ENCODE results near the gene PCIF1. TPM values are rescaled to one million over a fixed set of nuclear protein-coding genes. Genes with fewer than 3 reads are reported as not detected.

Gene PCIF1
- total and polyA plus RNA-seq, 7 donors: 24.7 to 46.7 (median 29.7) TPM

DNA sequence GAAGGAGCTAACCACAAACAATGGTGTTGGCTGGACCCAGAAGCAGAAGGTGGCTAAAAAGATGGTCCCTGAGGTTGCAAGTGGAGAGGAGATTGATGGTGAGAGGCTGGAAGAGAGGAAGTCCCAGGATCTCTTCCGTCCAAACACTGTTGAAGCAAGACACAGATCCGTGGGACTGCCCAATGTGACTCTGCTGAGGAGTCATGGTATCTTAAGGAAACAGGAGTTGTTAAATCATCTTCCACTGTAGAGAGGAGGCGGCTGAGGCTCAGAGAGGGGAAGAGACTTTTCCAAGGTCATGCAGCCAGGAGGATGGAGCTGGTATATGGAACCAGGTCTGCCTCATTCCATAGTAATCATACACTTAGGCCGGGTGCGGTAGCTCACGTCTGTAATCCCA lies 41.6 kb downstream of the PCIF1 start:
- Histone ChIP-seq H3K4me3 (no peak overlapping the region), H3K4me1 (no peaks in the 10 kb centered on the region), H3K36me3 (ENCODE audit: insufficient read depth in 1 of 2, low read depth in 1 of 2) (no peaks in the 10 kb centered on the region), H3K27ac (no peak overlapping the region), H3K27me3 (ENCODE audit: insufficient read depth in 3 of 3, low read length in 2 of 3) (no peaks in the 10 kb centered on the region), H3K9me3 (no peaks in the 10 kb centered on the region)
- TF ChIP-seq, protein P1, sequence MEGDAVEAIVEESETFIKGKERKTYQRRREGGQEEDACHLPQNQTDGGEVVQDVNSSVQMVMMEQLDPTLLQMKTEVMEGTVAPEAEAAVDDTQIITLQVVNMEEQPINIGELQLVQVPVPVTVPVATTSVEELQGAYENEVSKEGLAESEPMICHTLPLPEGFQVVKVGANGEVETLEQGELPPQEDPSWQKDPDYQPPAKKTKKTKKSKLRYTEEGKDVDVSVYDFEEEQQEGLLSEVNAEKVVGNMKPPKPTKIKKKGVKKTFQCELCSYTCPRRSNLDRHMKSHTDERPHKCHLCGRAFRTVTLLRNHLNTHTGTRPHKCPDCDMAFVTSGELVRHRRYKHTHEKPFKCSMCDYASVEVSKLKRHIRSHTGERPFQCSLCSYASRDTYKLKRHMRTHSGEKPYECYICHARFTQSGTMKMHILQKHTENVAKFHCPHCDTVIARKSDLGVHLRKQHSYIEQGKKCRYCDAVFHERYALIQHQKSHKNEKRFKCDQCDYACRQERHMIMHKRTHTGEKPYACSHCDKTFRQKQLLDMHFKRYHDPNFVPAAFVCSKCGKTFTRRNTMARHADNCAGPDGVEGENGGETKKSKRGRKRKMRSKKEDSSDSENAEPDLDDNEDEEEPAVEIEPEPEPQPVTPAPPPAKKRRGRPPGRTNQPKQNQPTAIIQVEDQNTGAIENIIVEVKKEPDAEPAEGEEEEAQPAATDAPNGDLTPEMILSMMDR (IDR thresholded peaks at IDR 0.05): no peak
- ATAC-seq (no peak), DNase-seq (no peak)
- intact Hi-C loops (cut with DNase I): loop anchor here in 1 of 2 donors (5.0 kb wide), 1 partner anchor 106 kb away; no protein-coding TSS in a partner anchor
- WGBS, 3 donors: 77 to 78% (median 77%) methylated on average over 6 of the region's 6 CpGs

- TF ChIP-seq, protein P1 (IDR thresholded peaks at IDR 0.05): no peak
- H3K4me3 ChIP-seq: no peak overlapping the region
- H3K4me1 ChIP-seq: no peaks in the 10 kb centered on the region
- WGBS, 3 donors: 87 to 91% (median 90%) methylated on average over 6 of the region's 6 CpGs
- intact Hi-C loops (cut with DNase I): no loop called here
- no peak overlapping the region for H3K27ac ChIP-seq
- DNase-seq: no peak
- H3K9me3 ChIP-seq: no peaks in the 10 kb centered on the region
- no peaks in the 10 kb centered on the region for H3K27me3 ChIP-seq (ENCODE audit: insufficient read depth in 3 of 3, low read length in 2 of 3)
- H3K36me3 ChIP-seq (ENCODE audit: insufficient read depth in 1 of 2, low read depth in 1 of 2): no peaks in the 10 kb centered on the region
- no peak for ATAC-seq
Measured at GRCh38 chr20:45981261-45981660, 46.8 kb downstream of the PCIF1 start.

DNA sequence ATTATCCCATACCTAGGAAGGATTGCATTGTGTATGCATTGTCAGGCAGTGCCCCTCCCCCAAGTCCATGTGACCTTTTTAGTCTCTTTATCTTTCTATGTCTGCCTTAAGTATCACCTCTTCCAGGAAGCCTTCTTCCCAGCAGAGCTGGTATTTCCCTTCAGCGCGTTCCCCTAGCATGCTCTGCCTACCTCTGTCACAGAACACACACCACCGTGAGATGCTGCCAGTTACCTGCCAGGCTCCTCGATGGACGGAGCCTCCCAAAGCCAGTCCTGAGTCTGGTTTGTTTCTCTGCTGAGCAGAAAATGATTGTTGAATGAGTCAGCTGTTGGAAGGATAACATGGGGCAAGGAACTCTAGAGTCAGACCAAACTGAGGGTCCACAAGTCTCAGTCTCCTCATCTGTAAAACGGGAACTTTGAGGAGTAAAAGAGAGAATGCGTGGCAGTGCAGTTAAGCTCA lies 48.8 kb downstream of the PCIF1 start:
- Histone ChIP-seq H3K27me3 (ENCODE audit: insufficient read depth in 3 of 3, low read length in 2 of 3) (peaks cover 0 to 3% (median 0%) of the 10 kb centered on the region in 3 donors), H3K36me3 (ENCODE audit: insufficient read depth in 1 of 2, low read depth in 1 of 2) (no peaks in the 10 kb centered on the region), H3K4me3 (no peak overlapping the region), H3K4me1 (no peaks in the 10 kb centered on the region), H3K27ac (no peak overlapping the region), H3K9me3 (no peaks in the 10 kb centered on the region)
- intact Hi-C loops (cut with DNase I): no loop called here
- TF ChIP-seq, protein P1 (IDR thresholded peaks at IDR 0.05): no peak
- DNase-seq (no peak), ATAC-seq (no peak)
- WGBS, 3 donors: 68 to 73% (median 72%) methylated on average over 7 of the region's 7 CpGs

- Histone ChIP-seq H3K4me3 (no peak overlapping the region), H3K27ac (no peak overlapping the region), H3K4me1 (no peaks in the 10 kb centered on the region), H3K36me3 (ENCODE audit: insufficient read depth in 1 of 2, low read depth in 1 of 2) (no peaks in the 10 kb centered on the region), H3K27me3 (ENCODE audit: insufficient read depth in 3 of 3, low read length in 2 of 3) (peaks cover 0 to 10% (median 0%) of the 10 kb centered on the region in 3 donors), H3K9me3 (no peaks in the 10 kb centered on the region)
- DNase-seq (no peak), ATAC-seq (no peak)
- intact Hi-C loops (cut with DNase I): no loop called here
- 58 to 61% (median 60%) methylated on average over 7 of the region's 7 CpGs for WGBS, 3 donors
- TF ChIP-seq, protein P1 (IDR thresholded peaks at IDR 0.05): no peak
Measured at GRCh38 chr20:45985573-45985972, 51.1 kb downstream of the PCIF1 start.

Data from psoas muscle (tissue), 8 donors.